RWPE2 (cell line): Measurements from ENCODE around the gene HMX1.

Experiments used
- ATAC-seq: fragments of 200-7000 bp; cut with Tn5 transposase; 3 replicates; pipeline ENCODE4 v1.9.1; 2021; ENCODE audit warnings: low read depth
- DNase-seq: peaks from one replicate; pipeline ENCODE4 v3.0.0-alpha.2; 2020; ENCODE audit warnings: low spot score
- H3K27ac ChIP-seq: fragments of 450-650 bp; 2 replicates; pipeline ENCODE4 v1.5.1; 2017; ENCODE audit warnings: mild to moderate bottlenecking; ENCODE audit not compliant: poor library complexity, severe bottlenecking
- H3K27me3 ChIP-seq: fragments of 250-450 bp; sonication (Bioruptor Pico); 2 replicates; pipeline ENCODE4 v1.5.1; 2021; ENCODE audit warnings: mild to moderate bottlenecking, moderate library complexity; ENCODE audit not compliant: insufficient read depth, poor library complexity, severe bottlenecking
- H3K36me3 ChIP-seq: fragments of 250-450 bp; sonication (Bioruptor Pico); 2 replicates; pipeline ENCODE4 v1.5.1; 2020; ENCODE audit warnings: low read depth, mild to moderate bottlenecking, moderate library complexity
- H3K4me1 ChIP-seq: fragments of 250-450 bp; sonication (Bioruptor Pico); 2 replicates; pipeline ENCODE4 v1.5.1; 2021; ENCODE audit warnings: mild to moderate bottlenecking, moderate library complexity; ENCODE audit not compliant: insufficient read depth, poor library complexity, severe bottlenecking
- H3K4me3 ChIP-seq: fragments of 250-450 bp; sonication (Bioruptor Pico); 2 replicates; pipeline ENCODE4 v1.5.1; 2021; ENCODE audit warnings: mild to moderate bottlenecking, moderate library complexity; ENCODE audit not compliant: severe bottlenecking
- H3K9me3 ChIP-seq: fragments of 250-450 bp; sonication (Bioruptor Pico); 2 replicates; pipeline ENCODE4 v1.5.1; 2021; ENCODE audit warnings: mild to moderate bottlenecking, moderate library complexity; ENCODE audit not compliant: severe bottlenecking
- CTCF ChIP-seq: fragments of 450-650 bp; IDR thresholded peaks from one replicate; pipeline ENCODE4 v1.5.1; 2017; ENCODE audit warnings: mild to moderate bottlenecking, moderate library complexity; ENCODE audit not compliant: poor library complexity, severe bottlenecking

Gene HMX1

GRCh38 chr4:8870647-8871416 lies 807 bp downstream of the HMX1 start:
- no peak for TF ChIP-seq CTCF
- no peaks in the 10 kb centered on the region for H3K4me1 ChIP-seq
- H3K27me3 ChIP-seq, result peaks cover 90% of the 10 kb centered on the region
- no peak overlapping the region for H3K4me3 ChIP-seq
- no peaks in the 10 kb centered on the region for H3K9me3 ChIP-seq
- no peaks in the 10 kb centered on the region for H3K36me3 ChIP-seq
- H3K27ac ChIP-seq, result no peak overlapping the region
- DNase-seq, result no peak
- ATAC-seq, result no peak

GRCh38 chr4:8869898-8870646 lies 1.6 kb downstream of the HMX1 start:
- Histone ChIP-seq H3K9me3 (no peaks in the 10 kb centered on the region), H3K4me3 (no peak overlapping the region), H3K36me3 (no peaks in the 10 kb centered on the region), H3K4me1 (no peaks in the 10 kb centered on the region), H3K27ac (no peak overlapping the region), H3K27me3 (peaks cover 90% of the 10 kb centered on the region)
- ATAC-seq (no peak), DNase-seq (no peak)
- no peak for TF ChIP-seq CTCF

GRCh38 chr4:8869002-8869897 lies 2.4 kb downstream of the HMX1 start:
- no peak overlapping the region for H3K4me3 ChIP-seq
- no peak overlapping the region for H3K27ac ChIP-seq
- ATAC-seq (no peak), DNase-seq (no peak)
- H3K36me3 ChIP-seq, result no peaks in the 10 kb centered on the region
- H3K27me3 ChIP-seq, result peaks cover 90% of the 10 kb centered on the region
- H3K4me1 ChIP-seq, result no peaks in the 10 kb centered on the region
- TF ChIP-seq CTCF, result no peak
- H3K9me3 ChIP-seq, result no peaks in the 10 kb centered on the region

- ATAC-seq, result no peak
- no peak for TF ChIP-seq CTCF
- H3K36me3 ChIP-seq, result no peaks in the 10 kb centered on the region
- H3K9me3 ChIP-seq, result no peaks in the 10 kb centered on the region
- peaks cover 90% of the 10 kb centered on the region for H3K27me3 ChIP-seq
- H3K4me1 ChIP-seq, result no peaks in the 10 kb centered on the region
- no peak overlapping the region for H3K27ac ChIP-seq
- DNase-seq, result no peak
- H3K4me3 ChIP-seq, result no peak overlapping the region
Observed at GRCh38 chr4:8868321-8869001, 3.2 kb downstream of the HMX1 start.
